HL-60 (cell line): Measurements from ENCODE around the gene CCL8.

Experiments
- GABPA ChIP-seq: IDR thresholded peaks from 2 replicates; pipeline ENCODE4 v1.6.1; 2012; ENCODE audit warnings: low read depth
- POLR2AphosphoS5 ChIP-seq: IDR thresholded peaks from 2 replicates; pipeline ENCODE4 v1.6.1; 2012; ENCODE audit warnings: low read depth
- TF ChIP-seq, protein P1 (sequence below): IDR thresholded peaks from one replicate; pipeline ENCODE4 v1.5.1; 2011; ENCODE audit warnings: low read length, control low read depth, inconsistent platforms; ENCODE audit not compliant: insufficient read depth
- TF ChIP-seq, protein P2 (sequence below): IDR thresholded peaks from 2 replicates; pipeline ENCODE4 v1.6.1; 2012; ENCODE audit warnings: low read depth; ENCODE audit not compliant: insufficient replicate concordance

- TF ChIP-seq, protein P1, sequence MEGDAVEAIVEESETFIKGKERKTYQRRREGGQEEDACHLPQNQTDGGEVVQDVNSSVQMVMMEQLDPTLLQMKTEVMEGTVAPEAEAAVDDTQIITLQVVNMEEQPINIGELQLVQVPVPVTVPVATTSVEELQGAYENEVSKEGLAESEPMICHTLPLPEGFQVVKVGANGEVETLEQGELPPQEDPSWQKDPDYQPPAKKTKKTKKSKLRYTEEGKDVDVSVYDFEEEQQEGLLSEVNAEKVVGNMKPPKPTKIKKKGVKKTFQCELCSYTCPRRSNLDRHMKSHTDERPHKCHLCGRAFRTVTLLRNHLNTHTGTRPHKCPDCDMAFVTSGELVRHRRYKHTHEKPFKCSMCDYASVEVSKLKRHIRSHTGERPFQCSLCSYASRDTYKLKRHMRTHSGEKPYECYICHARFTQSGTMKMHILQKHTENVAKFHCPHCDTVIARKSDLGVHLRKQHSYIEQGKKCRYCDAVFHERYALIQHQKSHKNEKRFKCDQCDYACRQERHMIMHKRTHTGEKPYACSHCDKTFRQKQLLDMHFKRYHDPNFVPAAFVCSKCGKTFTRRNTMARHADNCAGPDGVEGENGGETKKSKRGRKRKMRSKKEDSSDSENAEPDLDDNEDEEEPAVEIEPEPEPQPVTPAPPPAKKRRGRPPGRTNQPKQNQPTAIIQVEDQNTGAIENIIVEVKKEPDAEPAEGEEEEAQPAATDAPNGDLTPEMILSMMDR, result no peak
- TF ChIP-seq GABPA (no peak), POLR2AphosphoS5 (no peak)
- TF ChIP-seq, protein P2, sequence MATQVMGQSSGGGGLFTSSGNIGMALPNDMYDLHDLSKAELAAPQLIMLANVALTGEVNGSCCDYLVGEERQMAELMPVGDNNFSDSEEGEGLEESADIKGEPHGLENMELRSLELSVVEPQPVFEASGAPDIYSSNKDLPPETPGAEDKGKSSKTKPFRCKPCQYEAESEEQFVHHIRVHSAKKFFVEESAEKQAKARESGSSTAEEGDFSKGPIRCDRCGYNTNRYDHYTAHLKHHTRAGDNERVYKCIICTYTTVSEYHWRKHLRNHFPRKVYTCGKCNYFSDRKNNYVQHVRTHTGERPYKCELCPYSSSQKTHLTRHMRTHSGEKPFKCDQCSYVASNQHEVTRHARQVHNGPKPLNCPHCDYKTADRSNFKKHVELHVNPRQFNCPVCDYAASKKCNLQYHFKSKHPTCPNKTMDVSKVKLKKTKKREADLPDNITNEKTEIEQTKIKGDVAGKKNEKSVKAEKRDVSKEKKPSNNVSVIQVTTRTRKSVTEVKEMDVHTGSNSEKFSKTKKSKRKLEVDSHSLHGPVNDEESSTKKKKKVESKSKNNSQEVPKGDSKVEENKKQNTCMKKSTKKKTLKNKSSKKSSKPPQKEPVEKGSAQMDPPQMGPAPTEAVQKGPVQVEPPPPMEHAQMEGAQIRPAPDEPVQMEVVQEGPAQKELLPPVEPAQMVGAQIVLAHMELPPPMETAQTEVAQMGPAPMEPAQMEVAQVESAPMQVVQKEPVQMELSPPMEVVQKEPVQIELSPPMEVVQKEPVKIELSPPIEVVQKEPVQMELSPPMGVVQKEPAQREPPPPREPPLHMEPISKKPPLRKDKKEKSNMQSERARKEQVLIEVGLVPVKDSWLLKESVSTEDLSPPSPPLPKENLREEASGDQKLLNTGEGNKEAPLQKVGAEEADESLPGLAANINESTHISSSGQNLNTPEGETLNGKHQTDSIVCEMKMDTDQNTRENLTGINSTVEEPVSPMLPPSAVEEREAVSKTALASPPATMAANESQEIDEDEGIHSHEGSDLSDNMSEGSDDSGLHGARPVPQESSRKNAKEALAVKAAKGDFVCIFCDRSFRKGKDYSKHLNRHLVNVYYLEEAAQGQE, result no peak
Measured at GRCh38 chr17:34368946-34369500, 49.8 kb downstream of the CCL8 start.
